GM18505 (cell line): ENCODE data around the gene CUX1.

Experiments
- ATAC-seq: cut with Tn5 transposase; IDR thresholded peaks from one replicate; pipeline ENCODE4 v1.9.1; 2021; ENCODE audit not compliant: unreplicated experiment
- POLR2A ChIP-seq: IDR thresholded peaks from 4 replicates; pipeline ENCODE4 v1.6.1; 2011; ENCODE audit warnings: borderline replicate concordance; ENCODE audit not compliant: insufficient read depth, insufficient read length; ENCODE audit errors: extremely low read depth

CUX1 gene

GRCh38 chr7:101869026-101869900, 51.8 kb downstream of the CUX1 start:
- no peak for ATAC-seq
- TF ChIP-seq POLR2A = no peak

DNA sequence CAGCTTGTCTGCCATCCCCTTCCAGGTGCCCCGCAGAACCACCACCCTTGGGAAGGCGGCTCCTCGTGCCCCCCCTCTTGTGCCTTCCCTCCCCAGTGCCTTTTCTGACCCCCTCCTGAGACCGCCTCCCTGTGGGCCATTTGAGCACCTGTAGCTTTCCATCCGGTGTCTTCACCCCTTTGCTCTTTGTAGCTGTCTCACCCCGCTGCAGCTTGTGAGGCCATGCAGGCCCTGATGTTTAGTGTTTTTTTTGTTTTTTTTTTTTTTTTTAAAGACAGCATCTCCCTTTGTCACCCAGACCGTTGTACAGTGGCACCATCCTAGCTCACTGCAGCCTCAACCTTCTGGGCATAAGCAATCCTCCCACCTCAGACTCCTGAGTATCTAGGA, 52.5 kb downstream of the CUX1 start:
- ATAC-seq = no peak
- TF ChIP-seq POLR2A = no peak

GRCh38 chr7:101870361-101871062, 53.1 kb downstream of the CUX1 start:
- ATAC-seq = no peak
- TF ChIP-seq POLR2A = no peak

DNA sequence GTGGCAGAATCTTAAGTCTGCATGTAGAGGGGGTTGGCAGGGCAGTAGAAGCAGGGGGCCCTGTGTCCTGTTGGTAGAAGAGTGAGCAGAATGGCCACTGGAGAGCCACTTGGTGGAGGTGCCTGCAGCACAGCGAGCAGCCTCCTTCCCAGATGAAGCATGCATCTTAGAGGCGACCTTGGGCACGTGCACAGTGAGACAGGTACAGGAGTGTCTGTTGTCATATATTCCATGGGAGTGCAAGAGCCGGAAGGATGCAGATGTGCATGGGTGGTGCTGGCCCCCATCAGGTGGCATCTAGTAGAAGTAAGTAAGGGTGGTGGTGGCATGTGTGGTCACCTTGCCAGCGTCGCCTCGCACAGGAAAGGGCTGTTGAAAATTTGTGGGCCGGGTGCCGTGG, 53.9 kb downstream of the CUX1 start:
- TF ChIP-seq POLR2A = no peak
- ATAC-seq = no peak

GRCh38 chr7:101874028-101874427, 56.6 kb downstream of the CUX1 start:
- ATAC-seq = no peak
- TF ChIP-seq POLR2A = no peak

GRCh38 chr7:101875283-101875846, 57.9 kb downstream of the CUX1 start:
- no peak for TF ChIP-seq POLR2A
- ATAC-seq = no peak

- TF ChIP-seq POLR2A = no peak
- ATAC-seq = no peak
Observed at GRCh38 chr7:101877882-101878591, 60.6 kb downstream of the CUX1 start.

GRCh38 chr7:101878938-101879337, 61.5 kb downstream of the CUX1 start:
- no peak for ATAC-seq
- no peak for TF ChIP-seq POLR2A

GRCh38 chr7:101879565-101879964, 62.1 kb downstream of the CUX1 start:
- no peak for TF ChIP-seq POLR2A
- ATAC-seq = no peak

GRCh38 chr7:101880282-101881054, 63.0 kb downstream of the CUX1 start:
- no peak for ATAC-seq
- no peak for TF ChIP-seq POLR2A

GRCh38 chr7:101882005-101882421, 64.6 kb downstream of the CUX1 start:
- no peak for ATAC-seq
- TF ChIP-seq POLR2A = no peak
